BE2C (cell line): ENCODE measurements around the gene SORL1.

Experiments
- DNase-seq: peaks from one replicate; pipeline ENCODE4 v3.0.0-alpha.2; 2020
- H3K27me3 ChIP-seq: fragments of 250-450 bp; sonication (Bioruptor Pico); 2 replicates; pipeline ENCODE4 v1.5.1; 2020; ENCODE audit warnings: mild to moderate bottlenecking
- H3K36me3 ChIP-seq: fragments of 250-450 bp; sonication (Bioruptor Pico); 2 replicates; pipeline ENCODE4 v1.5.1; 2020; ENCODE audit warnings: mild to moderate bottlenecking
- H3K4me1 ChIP-seq: fragments of 250-450 bp; sonication (Bioruptor Pico); 2 replicates; pipeline ENCODE4 v1.5.1; 2020
- H3K4me3 ChIP-seq: 2 replicates; pipeline ENCODE4 v1.5.1; 2011; ENCODE audit warnings: low read depth, low read length
- H3K9me3 ChIP-seq: fragments of 250-450 bp; sonication (Bioruptor Pico); 2 replicates; pipeline ENCODE4 v1.5.1; 2020
- CTCF ChIP-seq: IDR thresholded peaks from 2 replicates; pipeline ENCODE4 v1.5.1; 2012; ENCODE audit warnings: mild to moderate bottlenecking, low read depth, low read length

The SORL1 gene

GRCh38 chr11:121559606-121560200 lies 107.6 kb downstream of the SORL1 start:
- no peaks in the 10 kb centered on the region for H3K27me3 ChIP-seq
- H3K4me3 ChIP-seq: no peak overlapping the region
- TF ChIP-seq CTCF: no peak
- no peaks in the 10 kb centered on the region for H3K4me1 ChIP-seq
- peaks cover 8% of the 10 kb centered on the region for H3K36me3 ChIP-seq
- no peaks in the 10 kb centered on the region for H3K9me3 ChIP-seq
- DNase-seq: no peak

GRCh38 chr11:121560236-121560635 lies 108.1 kb downstream of the SORL1 start:
- no peak overlapping the region for H3K4me3 ChIP-seq
- TF ChIP-seq CTCF: no peak
- H3K36me3 ChIP-seq: peaks cover 8% of the 10 kb centered on the region
- H3K9me3 ChIP-seq: no peaks in the 10 kb centered on the region
- no peak for DNase-seq
- H3K27me3 ChIP-seq: no peaks in the 10 kb centered on the region
- H3K4me1 ChIP-seq: no peaks in the 10 kb centered on the region

GRCh38 chr11:121561240-121561639 lies 109.1 kb downstream of the SORL1 start:
- Histone ChIP-seq H3K9me3 (no peaks in the 10 kb centered on the region), H3K4me1 (no peaks in the 10 kb centered on the region), H3K4me3 (no peak overlapping the region), H3K36me3 (peaks cover 8% of the 10 kb centered on the region), H3K27me3 (no peaks in the 10 kb centered on the region)
- TF ChIP-seq CTCF: no peak
- no peak for DNase-seq

GRCh38 chr11:121561716-121562115 lies 109.6 kb downstream of the SORL1 start:
- Histone ChIP-seq H3K27me3 (no peaks in the 10 kb centered on the region), H3K9me3 (no peaks in the 10 kb centered on the region), H3K4me1 (no peaks in the 10 kb centered on the region), H3K36me3 (peaks cover 8% of the 10 kb centered on the region), H3K4me3 (no peak overlapping the region)
- TF ChIP-seq CTCF: no peak
- no peak for DNase-seq

GRCh38 chr11:121563003-121563402 lies 110.9 kb downstream of the SORL1 start:
- Histone ChIP-seq H3K4me1 (no peaks in the 10 kb centered on the region), H3K36me3 (peaks cover 8% of the 10 kb centered on the region), H3K27me3 (no peaks in the 10 kb centered on the region), H3K4me3 (no peak overlapping the region), H3K9me3 (no peaks in the 10 kb centered on the region)
- no peak for DNase-seq
- TF ChIP-seq CTCF: no peak

GRCh38 chr11:121563900-121564822 lies 112.0 kb downstream of the SORL1 start:
- Histone ChIP-seq H3K36me3 (peaks cover 8% of the 10 kb centered on the region; the same call in 1 of the 2 replicates), H3K4me1 (no peaks in the 10 kb centered on the region), H3K27me3 (no peaks in the 10 kb centered on the region), H3K9me3 (no peaks in the 10 kb centered on the region), H3K4me3 (no peak overlapping the region)
- no peak for TF ChIP-seq CTCF
- no peak for DNase-seq
